ENCODE measurements around the gene ATP2B1. TPM values are rescaled to one million over a fixed set of nuclear protein-coding genes. Genes with fewer than 3 reads are reported as not detected.

ATP2B1 gene
- total RNA-seq, 4 donors from 2014 or later, result 21.9 to 47.7 (median 42.1) TPM

GRCh38 chr12:89622115-89622514, 86.5 kb downstream of the ATP2B1 start:
- no peak overlapping the region for H3K27ac ChIP-seq
- TF ChIP-seq POLR2A (IDR thresholded peaks at IDR 0.05), result no peak
- TF ChIP-seq, protein P1, sequence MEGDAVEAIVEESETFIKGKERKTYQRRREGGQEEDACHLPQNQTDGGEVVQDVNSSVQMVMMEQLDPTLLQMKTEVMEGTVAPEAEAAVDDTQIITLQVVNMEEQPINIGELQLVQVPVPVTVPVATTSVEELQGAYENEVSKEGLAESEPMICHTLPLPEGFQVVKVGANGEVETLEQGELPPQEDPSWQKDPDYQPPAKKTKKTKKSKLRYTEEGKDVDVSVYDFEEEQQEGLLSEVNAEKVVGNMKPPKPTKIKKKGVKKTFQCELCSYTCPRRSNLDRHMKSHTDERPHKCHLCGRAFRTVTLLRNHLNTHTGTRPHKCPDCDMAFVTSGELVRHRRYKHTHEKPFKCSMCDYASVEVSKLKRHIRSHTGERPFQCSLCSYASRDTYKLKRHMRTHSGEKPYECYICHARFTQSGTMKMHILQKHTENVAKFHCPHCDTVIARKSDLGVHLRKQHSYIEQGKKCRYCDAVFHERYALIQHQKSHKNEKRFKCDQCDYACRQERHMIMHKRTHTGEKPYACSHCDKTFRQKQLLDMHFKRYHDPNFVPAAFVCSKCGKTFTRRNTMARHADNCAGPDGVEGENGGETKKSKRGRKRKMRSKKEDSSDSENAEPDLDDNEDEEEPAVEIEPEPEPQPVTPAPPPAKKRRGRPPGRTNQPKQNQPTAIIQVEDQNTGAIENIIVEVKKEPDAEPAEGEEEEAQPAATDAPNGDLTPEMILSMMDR (IDR thresholded peaks at IDR 0.05), result no peak
- no peak for TF ChIP-seq EP300 (IDR thresholded peaks at IDR 0.05)
- no peaks in the 10 kb centered on the region for H3K27me3 ChIP-seq
- H3K9me3 ChIP-seq, result no peaks in the 10 kb centered on the region
- H3K4me3 ChIP-seq, result no peak overlapping the region
- peaks cover 0 to 38% (median 0%) of the 10 kb centered on the region in 3 donors for H3K36me3 ChIP-seq
- H3K4me1 ChIP-seq, result no peaks in the 10 kb centered on the region
- no peak for DNase-seq (ENCODE audit: low spot score in 2 of 2)

GRCh38 chr12:89621521-89621920, 87.1 kb downstream of the ATP2B1 start:
- no peak for TF ChIP-seq EP300 (IDR thresholded peaks at IDR 0.05)
- TF ChIP-seq POLR2A (IDR thresholded peaks at IDR 0.05), result no peak
- TF ChIP-seq, protein P1 (IDR thresholded peaks at IDR 0.05), result no peak
- H3K4me3 ChIP-seq, result no peak overlapping the region
- H3K36me3 ChIP-seq, result peaks cover 0 to 34% (median 0%) of the 10 kb centered on the region in 3 donors
- no peaks in the 10 kb centered on the region for H3K27me3 ChIP-seq
- no peak for DNase-seq (ENCODE audit: low spot score in 2 of 2)
- no peaks in the 10 kb centered on the region for H3K9me3 ChIP-seq
- 56 to 58% methylated on average over 1 of the region's 1 CpG for WGBS, 2 donors
- no peaks in the 10 kb centered on the region for H3K4me1 ChIP-seq
- no peak overlapping the region for H3K27ac ChIP-seq

DNA sequence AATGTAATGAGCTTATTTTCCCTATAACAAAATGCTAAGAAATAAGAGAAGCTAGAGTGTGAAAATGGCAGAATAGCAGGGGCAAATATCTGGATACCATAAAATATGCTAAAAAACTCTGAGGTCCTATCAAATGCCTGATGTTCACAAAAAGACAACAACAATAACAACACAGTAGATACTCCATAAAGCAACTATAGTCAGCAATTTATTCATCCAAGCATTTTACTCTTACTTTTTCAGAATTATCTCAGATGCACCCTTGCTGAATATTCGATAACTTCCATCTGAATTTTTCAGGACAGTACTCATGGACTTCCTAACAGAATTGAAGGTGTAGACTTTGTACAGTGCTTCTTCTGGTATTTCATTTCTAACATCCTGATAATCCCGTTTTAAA, 88.9 kb downstream of the ATP2B1 start:
- no peak for DNase-seq (ENCODE audit: low spot score in 2 of 2)
- 91 to 93% methylated on average over 2 of the region's 2 CpGs for WGBS, 2 donors
- Histone ChIP-seq H3K4me3 (no peak overlapping the region), H3K27me3 (no peaks in the 10 kb centered on the region), H3K4me1 (no peaks in the 10 kb centered on the region), H3K9me3 (no peaks in the 10 kb centered on the region), H3K27ac (no peak overlapping the region), H3K36me3 (peaks cover 0 to 25% (median 0%) of the 10 kb centered on the region in 3 donors)
- TF ChIP-seq EP300 (IDR thresholded peaks at IDR 0.05) (no peak), POLR2A (IDR thresholded peaks at IDR 0.05) (no peak)
- TF ChIP-seq, protein P1 (IDR thresholded peaks at IDR 0.05), result no peak

GRCh38 chr12:89618113-89618862, 90.3 kb downstream of the ATP2B1 start:
- H3K4me1 ChIP-seq, result no peaks in the 10 kb centered on the region
- 45% methylated on average over 2 of the region's 2 CpGs for WGBS, 2 donors

DNA sequence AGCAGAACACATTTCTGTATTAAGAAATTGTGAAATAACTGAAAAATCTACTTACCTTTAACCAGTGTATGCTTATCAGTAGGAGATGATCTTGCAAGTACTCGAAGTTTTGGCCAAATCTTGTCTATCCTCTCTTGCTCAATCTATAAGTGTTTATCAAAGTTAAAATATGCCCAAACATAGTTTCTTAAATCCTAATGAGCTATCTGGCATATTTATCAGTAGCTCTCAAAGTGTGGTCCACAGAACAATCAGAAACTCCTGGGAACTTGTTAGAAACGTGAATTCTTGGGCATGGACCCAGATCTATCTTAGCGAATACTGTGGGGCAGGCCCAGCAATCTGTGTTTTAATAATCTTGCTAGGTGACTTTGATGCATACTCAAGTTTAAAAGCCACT, 98.3 kb downstream of the ATP2B1 start:
- Histone ChIP-seq H3K27me3 (no peaks in the 10 kb centered on the region), H3K9me3 (no peaks in the 10 kb centered on the region), H3K36me3 (peaks cover 0 to 59% (median 0%) of the 10 kb centered on the region in 3 donors), H3K4me1 (no peaks in the 10 kb centered on the region), H3K4me3 (no peak overlapping the region), H3K27ac (no peak overlapping the region)
- WGBS, 2 donors, result 91 to 95% methylated on average over 3 of the region's 3 CpGs
- DNase-seq (ENCODE audit: low spot score in 2 of 2), result no peak
- TF ChIP-seq POLR2A (IDR thresholded peaks at IDR 0.05), result no peak
- TF ChIP-seq, protein P1 (IDR thresholded peaks at IDR 0.05), result no peak
- no peak for TF ChIP-seq EP300 (IDR thresholded peaks at IDR 0.05)

More at GRCh38 chr12:89618113-89618862, 90.3 kb downstream of the ATP2B1 start:
- DNase-seq (ENCODE audit: low spot score in 2 of 2), result no peak
- Histone ChIP-seq H3K9me3 (no peaks in the 10 kb centered on the region), H3K4me3 (no peak overlapping the region), H3K27me3 (no peaks in the 10 kb centered on the region), H3K27ac (no peak overlapping the region), H3K36me3 (peaks cover 0 to 26% (median 0%) of the 10 kb centered on the region in 3 donors)
- TF ChIP-seq, protein P1 (IDR thresholded peaks at IDR 0.05), result no peak
- TF ChIP-seq POLR2A (IDR thresholded peaks at IDR 0.05), result no peak
- TF ChIP-seq EP300 (IDR thresholded peaks at IDR 0.05), result no peak
